Germinal center (tissue), 1 donor: Measurements from ENCODE around the gene PALLD.

Experiments
- DNase-seq: peaks from one replicate; pipeline ENCODE4 v3.0.0; 2012; ENCODE audit warnings: mixed read lengths, low spot score

Gene PALLD

GRCh38 chr4:168972596-168972995, 475.7 kb downstream of the PALLD start:
- no peak for DNase-seq
